Activated naive CD4-positive, alpha-beta T cell treated with anti-CD3 and anti-CD28 coated beads for 36 hours (primary cell): ENCODE measurements around the gene SRGN. TPM values are rescaled to one million over a fixed set of nuclear protein-coding genes. Genes with fewer than 3 reads are reported as not detected.
"Not testable (repeated sequence)": the region's sequence is repeated elsewhere in the genome, so short reads cannot be mapped to it uniquely, and the experiment has no call there.

Source experiments
- CTCF ChIA-PET: fragments of 350-600 bp; sonication (Branson Sonifier 250); formaldehyde crosslinking; loops from one replicate; lab custom pipeline; 2021; ENCODE audit warnings: antibody characterized with exemption; lab: Charles Lee
- DNase-seq: peaks from one replicate; pipeline ENCODE4 v3.0.0-alpha.2; 2020
- H3K27ac Mint-ChIP-seq: one replicate; pipeline ENCODE4 v1.8.0; 2021; ENCODE audit warnings: mild to moderate bottlenecking, mixed read lengths
- H3K27me3 Mint-ChIP-seq: one replicate; pipeline ENCODE4 v1.8.0; 2021; ENCODE audit warnings: low read depth, mixed read lengths
- H3K36me3 Mint-ChIP-seq: one replicate; pipeline ENCODE4 v1.8.0; 2021; ENCODE audit warnings: low read depth, mixed read lengths
- H3K4me1 Mint-ChIP-seq: one replicate; pipeline ENCODE4 v1.8.0; 2021; ENCODE audit warnings: low read depth, mixed read lengths
- H3K4me3 Mint-ChIP-seq: one replicate; pipeline ENCODE4 v1.8.0; 2021; ENCODE audit warnings: mild to moderate bottlenecking, moderate library complexity, mixed read lengths
- H3K9me3 Mint-ChIP-seq: one replicate; pipeline ENCODE4 v1.8.0; 2021; ENCODE audit warnings: mixed read lengths
- intact Hi-C: fragments of 100-400 bp; cut with micrococcal nuclease; formaldehyde crosslinking; loops from one replicate; pipeline ENCODE4 v1.15.1; 2023
- total RNA-seq, 2 experiments: library from RNA; stranded (reverse); gene quantifications; one replicate each; pipeline ENCODE4 v1.2.3, GENCODE V29; 2021

SRGN gene
- total RNA-seq, 2 experiments from 2014 or later: 197 to 198 TPM

GRCh38 chr10:69123747-69124562 is 36.1 kb downstream of the SRGN start, which contains the start of gene VPS26A:
TSS of gene VPS26A (plus strand) at chr10:69124178. CDS start at chr10:69124278, 100 bp downstream.
- intact Hi-C loops: loop anchor here (1.0 to 10.0 kb wide), 16 partner anchors 31 to 791 kb away; partner anchors contain the start of genes CCAR1, DDX50, HNRNPH3 and KIFBP
- Mint-ChIP-seq H3K9me3 (no peaks in the 10 kb centered on the region), H3K27me3 (no peaks in the 10 kb centered on the region), H3K4me1 (peaks cover 38% of the 10 kb centered on the region), H3K36me3 (no peaks in the 10 kb centered on the region), H3K4me3 (peak within 1 kb of the TSS; percentile 95), H3K27ac (peak within 1 kb of the TSS; percentile 93)
- CTCF ChIA-PET: interaction anchor here (0.8 to 2.1 kb wide), 4 partner anchors 31 to 119 kb away, joined by 3 to 7 read pairs (median 4); no protein-coding TSS in a partner anchor
- peak; percentile 99 for DNase-seq

GRCh38 chr10:69124563-69125268 is 36.8 kb downstream of the SRGN start:
- CTCF ChIA-PET: interaction anchor here (0.6 to 2.1 kb wide), 6 partner anchors 10 to 120 kb away, joined by 3 to 7 read pairs (median 4); no protein-coding TSS in a partner anchor
- H3K27ac Mint-ChIP-seq: peak overlapping the region; percentile 77
- peak overlapping the region; percentile 95 for H3K4me3 Mint-ChIP-seq
- DNase-seq: peak; percentile 65
- H3K9me3 Mint-ChIP-seq: no peaks in the 10 kb centered on the region
- no peaks in the 10 kb centered on the region for H3K27me3 Mint-ChIP-seq
- H3K36me3 Mint-ChIP-seq: no peaks in the 10 kb centered on the region
- H3K4me1 Mint-ChIP-seq: peaks cover 43% of the 10 kb centered on the region
- intact Hi-C loops: loop anchor here (1.0 to 10.0 kb wide), 8 partner anchors 56 to 792 kb away; partner anchors contain the start of genes CCAR1, HNRNPH3, PBLD and STOX1

- no peaks in the 10 kb centered on the region for H3K27me3 Mint-ChIP-seq
- intact Hi-C loops: loop anchor here (2.0 to 10.0 kb wide), 4 partner anchors 283 to 793 kb away; partner anchors contain the start of genes CCAR1, HNRNPH3, PBLD and STOX1
- no peak overlapping the region for H3K4me3 Mint-ChIP-seq
- H3K4me1 Mint-ChIP-seq: peaks cover 45% of the 10 kb centered on the region
- no peak overlapping the region for H3K27ac Mint-ChIP-seq
- no peak for DNase-seq
- no peaks in the 10 kb centered on the region for H3K9me3 Mint-ChIP-seq
- no peaks in the 10 kb centered on the region for H3K36me3 Mint-ChIP-seq
- CTCF ChIA-PET: interaction anchor here (0.6 to 1.5 kb wide), 5 partner anchors 10 to 461 kb away, joined by 3 to 4 read pairs (median 3); no protein-coding TSS in a partner anchor
Measured at GRCh38 chr10:69125554-69125953, 37.7 kb downstream of the SRGN start.

- Mint-ChIP-seq H3K36me3 (peaks cover 4% of the 10 kb centered on the region), H3K4me3 (no peak overlapping the region), H3K27ac (no peak overlapping the region), H3K9me3 (no peaks in the 10 kb centered on the region), H3K27me3 (no peaks in the 10 kb centered on the region), H3K4me1 (peaks cover 38% of the 10 kb centered on the region)
- CTCF ChIA-PET: interaction anchor here (1.0 kb wide), 1 partner anchor 37 kb away, joined by 3 read pairs; no protein-coding TSS in a partner anchor
- intact Hi-C loops: no loop called here
- DNase-seq: no peak
Measured at GRCh38 chr10:69130251-69130650, 42.3 kb downstream of the SRGN start.

GRCh38 chr10:69139961-69140360 is 52.1 kb downstream of the SRGN start:
- intact Hi-C loops: no loop called here
- CTCF ChIA-PET: interaction anchor here (1.3 kb wide), 1 partner anchor 14 kb away, joined by 3 read pairs; no protein-coding TSS in a partner anchor
- no peaks in the 10 kb centered on the region for H3K27me3 Mint-ChIP-seq
- H3K27ac Mint-ChIP-seq: no peak overlapping the region
- no peaks in the 10 kb centered on the region for H3K9me3 Mint-ChIP-seq
- H3K4me3 Mint-ChIP-seq: no peak overlapping the region
- H3K36me3 Mint-ChIP-seq: peaks cover 1% of the 10 kb centered on the region
- peaks cover 9% of the 10 kb centered on the region for H3K4me1 Mint-ChIP-seq
- no peak for DNase-seq

- H3K27ac Mint-ChIP-seq: no peak overlapping the region
- H3K9me3 Mint-ChIP-seq: no peaks in the 10 kb centered on the region
- no peak overlapping the region for H3K4me3 Mint-ChIP-seq
- no peak for DNase-seq
- H3K27me3 Mint-ChIP-seq: no peaks in the 10 kb centered on the region
- intact Hi-C loops: no loop called here
- H3K36me3 Mint-ChIP-seq: peaks cover 1% of the 10 kb centered on the region
- H3K4me1 Mint-ChIP-seq: peaks cover 9% of the 10 kb centered on the region
- CTCF ChIA-PET: no interaction called here
Measured at GRCh38 chr10:69141304-69141703, 53.4 kb downstream of the SRGN start.

GRCh38 chr10:69142074-69142473 is 54.2 kb downstream of the SRGN start:
- H3K27me3 Mint-ChIP-seq, H3K9me3 Mint-ChIP-seq, DNase-seq, H3K27ac Mint-ChIP-seq, H3K4me3 Mint-ChIP-seq, H3K36me3 Mint-ChIP-seq, intact Hi-C loops: not testable (repeated sequence)
- peaks cover 17% of the 10 kb centered on the region for H3K4me1 Mint-ChIP-seq
- CTCF ChIA-PET: interaction anchor here (0.6 kb wide), 1 partner anchor 48 kb away, joined by 4 read pairs; no protein-coding TSS in a partner anchor

GRCh38 chr10:69142983-69143382 is 55.1 kb downstream of the SRGN start:
- Mint-ChIP-seq H3K4me3 (no peak overlapping the region), H3K36me3 (peaks cover 1% of the 10 kb centered on the region), H3K27ac (no peak overlapping the region), H3K4me1 (peaks cover 19% of the 10 kb centered on the region), H3K27me3 (no peaks in the 10 kb centered on the region), H3K9me3 (no peaks in the 10 kb centered on the region)
- intact Hi-C loops: no loop called here
- CTCF ChIA-PET: no interaction called here
- no peak for DNase-seq

GRCh38 chr10:69145329-69145728 is 57.4 kb downstream of the SRGN start:
- Mint-ChIP-seq H3K9me3 (no peaks in the 10 kb centered on the region), H3K4me3 (no peak overlapping the region), H3K36me3 (peaks cover 1% of the 10 kb centered on the region), H3K27me3 (no peaks in the 10 kb centered on the region), H3K27ac (no peak overlapping the region), H3K4me1 (peaks cover 23% of the 10 kb centered on the region)
- CTCF ChIA-PET: interaction anchor here (0.7 to 1.2 kb wide), 2 partner anchors 10 to 29 kb away, joined by 3 read pairs; no protein-coding TSS in a partner anchor
- no peak for DNase-seq
- intact Hi-C loops: no loop called here

GRCh38 chr10:69145864-69146263 is 58.0 kb downstream of the SRGN start:
- CTCF ChIA-PET: interaction anchor here (1.2 kb wide), 1 partner anchor 11 kb away, joined by 3 read pairs; no protein-coding TSS in a partner anchor
- Mint-ChIP-seq H3K9me3 (no peaks in the 10 kb centered on the region), H3K27me3 (no peaks in the 10 kb centered on the region), H3K27ac (no peak overlapping the region), H3K4me1 (peaks cover 24% of the 10 kb centered on the region), H3K4me3 (no peak overlapping the region), H3K36me3 (peaks cover 1% of the 10 kb centered on the region)
- intact Hi-C loops: no loop called here
- no peak for DNase-seq

- Mint-ChIP-seq H3K9me3 (no peaks in the 10 kb centered on the region), H3K4me3 (no peak overlapping the region), H3K4me1 (peaks cover 25% of the 10 kb centered on the region), H3K36me3 (peaks cover 1% of the 10 kb centered on the region), H3K27ac (no peak overlapping the region), H3K27me3 (no peaks in the 10 kb centered on the region)
- CTCF ChIA-PET: no interaction called here
- intact Hi-C loops: no loop called here
- DNase-seq: no peak
Measured at GRCh38 chr10:69146759-69147158, 58.9 kb downstream of the SRGN start.

- H3K36me3 Mint-ChIP-seq: no peaks in the 10 kb centered on the region
- CTCF ChIA-PET: interaction anchor here (0.8 kb wide), 1 partner anchor 188 kb away, joined by 4 read pairs; no protein-coding TSS in a partner anchor
- DNase-seq: no peak
- intact Hi-C loops: no loop called here
- no peaks in the 10 kb centered on the region for H3K9me3 Mint-ChIP-seq
- no peak overlapping the region for H3K4me3 Mint-ChIP-seq
- no peak overlapping the region for H3K27ac Mint-ChIP-seq
- H3K4me1 Mint-ChIP-seq: peaks cover 23% of the 10 kb centered on the region
- H3K27me3 Mint-ChIP-seq: no peaks in the 10 kb centered on the region
Measured at GRCh38 chr10:69151984-69152383, 64.1 kb downstream of the SRGN start.
